Breast epithelium (tissue), 3 donors: ENCODE measurements around the gene PLEKHN1.

ENCODE experiments used
- CTCF ChIP-seq, 3 donors: fragments of 450-650 bp; IDR thresholded peaks; one replicate each; pipeline ENCODE4 v1.5.1; 2016 to 2017; ENCODE audit warnings: antibody characterized with exemption in 3 of 3, mild to moderate bottlenecking in 3 of 3, moderate library complexity in 3 of 3
- POLR2A ChIP-seq: fragments of 450-650 bp; IDR thresholded peaks from one replicate; pipeline ENCODE4 v1.6.1; 2016; ENCODE audit warnings: antibody characterized with exemption, mild to moderate bottlenecking, moderate library complexity
- POLR2AphosphoS5 ChIP-seq, 3 donors: sonication (generic); formaldehyde crosslinking; IDR thresholded peaks; one replicate each; pipeline ENCODE4 v1.6.1; 2017; ENCODE audit warnings: antibody characterized with exemption in 3 of 3

GRCh38 chr1:919271-919872 is 46.9 kb upstream of the PLEKHN1 start:
- TF ChIP-seq POLR2A (no peak), CTCF (IDR thresholded peaks at IDR 0.05) (no peak), POLR2AphosphoS5 (IDR thresholded peaks at IDR 0.05) (no peak)
